WERI-Rb-1 (cell line): ENCODE results near the gene KRT36.

ENCODE experiments used
- DNase-seq: peaks from one replicate; pipeline ENCODE4 v3.0.0-alpha.2; 2020
- H3K27ac ChIP-seq: fragments of 250-450 bp; sonication (Bioruptor Pico); 2 replicates; pipeline ENCODE4 v1.5.1; 2020; ENCODE audit warnings: mild to moderate bottlenecking, moderate library complexity
- H3K27me3 ChIP-seq: fragments of 250-450 bp; sonication (Bioruptor Pico); 2 replicates; pipeline ENCODE4 v1.5.1; 2021; ENCODE audit warnings: mild to moderate bottlenecking, low read depth, moderate library complexity; ENCODE audit not compliant: insufficient read depth, severe bottlenecking
- H3K36me3 ChIP-seq: fragments of 250-450 bp; sonication (Bioruptor Pico); 2 replicates; pipeline ENCODE4 v1.5.1; 2020; ENCODE audit warnings: mild to moderate bottlenecking, moderate library complexity
- H3K4me3 ChIP-seq: 2 replicates; pipeline ENCODE4 v1.5.1; 2011; ENCODE audit warnings: low read depth, mild to moderate bottlenecking, control low read depth, low read length
- H3K9me3 ChIP-seq: fragments of 250-450 bp; sonication (Bioruptor Pico); 2 replicates; pipeline ENCODE4 v1.5.1; 2021; ENCODE audit warnings: mild to moderate bottlenecking, moderate library complexity; ENCODE audit not compliant: severe bottlenecking
- TF ChIP-seq, protein P1 (sequence below): IDR thresholded peaks from 2 replicates; pipeline ENCODE4 v1.5.1; 2011; ENCODE audit warnings: low read depth, mild to moderate bottlenecking, control low read depth, inconsistent platforms, low read length

Gene KRT36

GRCh38 chr17:41524261-41524660 lies 34.6 kb upstream of the KRT36 start:
- H3K9me3 ChIP-seq, result peaks cover 4% of the 10 kb centered on the region
- no peak overlapping the region for H3K27ac ChIP-seq
- H3K4me3 ChIP-seq, result no peak overlapping the region
- no peak for DNase-seq
- no peaks in the 10 kb centered on the region for H3K36me3 ChIP-seq
- H3K27me3 ChIP-seq, result no peaks in the 10 kb centered on the region
- TF ChIP-seq, protein P1, sequence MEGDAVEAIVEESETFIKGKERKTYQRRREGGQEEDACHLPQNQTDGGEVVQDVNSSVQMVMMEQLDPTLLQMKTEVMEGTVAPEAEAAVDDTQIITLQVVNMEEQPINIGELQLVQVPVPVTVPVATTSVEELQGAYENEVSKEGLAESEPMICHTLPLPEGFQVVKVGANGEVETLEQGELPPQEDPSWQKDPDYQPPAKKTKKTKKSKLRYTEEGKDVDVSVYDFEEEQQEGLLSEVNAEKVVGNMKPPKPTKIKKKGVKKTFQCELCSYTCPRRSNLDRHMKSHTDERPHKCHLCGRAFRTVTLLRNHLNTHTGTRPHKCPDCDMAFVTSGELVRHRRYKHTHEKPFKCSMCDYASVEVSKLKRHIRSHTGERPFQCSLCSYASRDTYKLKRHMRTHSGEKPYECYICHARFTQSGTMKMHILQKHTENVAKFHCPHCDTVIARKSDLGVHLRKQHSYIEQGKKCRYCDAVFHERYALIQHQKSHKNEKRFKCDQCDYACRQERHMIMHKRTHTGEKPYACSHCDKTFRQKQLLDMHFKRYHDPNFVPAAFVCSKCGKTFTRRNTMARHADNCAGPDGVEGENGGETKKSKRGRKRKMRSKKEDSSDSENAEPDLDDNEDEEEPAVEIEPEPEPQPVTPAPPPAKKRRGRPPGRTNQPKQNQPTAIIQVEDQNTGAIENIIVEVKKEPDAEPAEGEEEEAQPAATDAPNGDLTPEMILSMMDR, result no peak

DNA sequence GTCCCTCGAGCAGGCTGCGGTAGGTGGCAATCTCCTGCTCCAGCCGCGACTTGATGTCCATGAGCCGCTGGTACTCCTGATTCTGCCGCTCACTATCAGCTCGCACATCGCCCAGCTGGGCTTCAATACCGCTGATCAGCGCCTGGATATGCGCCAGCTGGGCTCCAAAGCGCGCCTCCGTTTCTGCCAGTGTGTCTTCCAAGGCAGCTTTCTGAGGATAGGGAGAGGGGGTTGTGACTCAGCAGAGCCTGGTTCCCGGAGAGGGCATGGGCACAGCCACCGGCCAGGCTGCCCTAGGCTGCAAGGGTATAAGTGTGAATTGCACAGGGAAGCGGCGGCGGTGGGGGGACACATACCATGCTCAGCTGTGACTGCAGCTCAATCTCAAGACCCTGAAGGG lies 34.1 kb upstream of the KRT36 start:
- no peak overlapping the region for H3K27ac ChIP-seq
- no peak for DNase-seq

GRCh38 chr17:41523225-41523593 lies 33.5 kb upstream of the KRT36 start:
- Histone ChIP-seq H3K9me3 (peaks cover 4% of the 10 kb centered on the region), H3K4me3 (no peak overlapping the region), H3K36me3 (no peaks in the 10 kb centered on the region), H3K27ac (no peak overlapping the region), H3K27me3 (no peaks in the 10 kb centered on the region)
- TF ChIP-seq, protein P1, result no peak
- no peak for DNase-seq

More for the DNA sequence above, 34.1 kb upstream of the KRT36 start:
- Histone ChIP-seq H3K27me3 (no peaks in the 10 kb centered on the region), H3K9me3 (peaks cover 4% of the 10 kb centered on the region), H3K36me3 (no peaks in the 10 kb centered on the region), H3K4me3 (no peak overlapping the region)
- TF ChIP-seq, protein P1, result no peak

DNA sequence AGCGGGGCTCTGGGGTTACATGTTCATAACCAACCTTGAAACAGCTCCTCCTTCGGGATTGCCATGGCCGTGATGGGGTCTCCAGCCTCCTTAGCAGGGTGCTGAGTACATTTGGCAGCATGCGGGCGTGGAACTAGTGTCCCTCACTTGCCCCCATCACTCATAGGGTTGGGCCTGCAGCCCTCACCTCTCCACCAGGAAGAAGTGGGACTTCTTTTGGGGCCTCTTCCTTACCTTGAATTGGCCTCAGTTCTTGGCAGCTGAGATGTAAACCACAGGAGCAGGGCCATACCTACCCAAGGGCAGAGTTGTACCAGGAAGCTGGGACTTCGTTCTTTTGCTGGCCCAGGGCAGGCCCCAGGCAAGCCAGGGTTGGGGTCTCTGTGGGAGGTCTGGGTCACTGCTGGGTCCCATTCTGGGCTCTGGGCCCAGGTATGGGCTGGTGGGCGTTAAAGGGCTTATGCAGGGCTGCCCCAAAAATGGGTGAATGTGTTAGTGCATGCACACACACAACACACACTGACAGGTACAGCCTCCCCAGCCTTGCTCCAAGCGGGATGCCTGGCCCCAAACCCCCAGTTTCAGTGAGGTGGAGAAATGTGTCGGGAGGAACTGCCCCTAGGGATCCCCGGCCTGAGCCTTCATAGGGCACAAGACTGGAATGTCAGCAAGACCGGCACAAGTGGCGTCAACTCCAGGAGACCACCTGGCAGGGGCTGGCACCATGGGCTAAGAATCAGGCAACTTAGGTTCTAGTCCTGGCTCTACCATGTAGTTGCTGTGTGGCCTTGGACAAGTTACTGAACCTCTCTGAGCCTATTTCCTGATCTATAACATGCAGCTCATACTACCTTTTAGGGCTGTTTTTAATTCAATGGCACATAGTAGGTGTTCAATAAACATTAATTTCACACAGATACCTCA lies 32.9 kb upstream of the KRT36 start:
- H3K9me3 ChIP-seq, result peaks cover under 1% of the 10 kb centered on the region
- H3K27me3 ChIP-seq, result no peaks in the 10 kb centered on the region
- TF ChIP-seq, protein P1, result no peak
- H3K36me3 ChIP-seq, result no peaks in the 10 kb centered on the region
- no peak overlapping the region for H3K4me3 ChIP-seq
- no peak overlapping the region for H3K27ac ChIP-seq
- no peak for DNase-seq

- no peaks in the 10 kb centered on the region for H3K27me3 ChIP-seq
- H3K27ac ChIP-seq, result no peak overlapping the region
- TF ChIP-seq, protein P1, result no peak
- no peaks in the 10 kb centered on the region for H3K36me3 ChIP-seq
- DNase-seq, result no peak
- H3K9me3 ChIP-seq, result no peaks in the 10 kb centered on the region
- no peak overlapping the region for H3K4me3 ChIP-seq
Observed at GRCh38 chr17:41521574-41522261, 32.0 kb upstream of the KRT36 start.
